Type B pancreatic cell (in vitro differentiated cells): Measurements from ENCODE around the gene ABI3BP. TPM values are rescaled to one million over a fixed set of nuclear protein-coding genes. Genes with fewer than 3 reads are reported as not detected.

Experiments used
- DNase-seq: peaks from one replicate; pipeline ENCODE4 v3.0.0; 2021; ENCODE audit warnings: mixed read lengths; ENCODE audit not compliant: unreplicated experiment; ENCODE audit errors: extremely low spot score
- H3K27ac Mint-ChIP-seq: 2 replicates; pipeline ENCODE4 v1.8.0; 2021; ENCODE audit warnings: mild to moderate bottlenecking, mixed read lengths
- H3K27me3 Mint-ChIP-seq: 2 replicates; pipeline ENCODE4 v1.8.0; 2021; ENCODE audit warnings: mixed read lengths
- H3K36me3 Mint-ChIP-seq: 2 replicates; pipeline ENCODE4 v1.8.0; 2021; ENCODE audit warnings: mixed read lengths
- H3K4me1 Mint-ChIP-seq: one replicate; pipeline ENCODE4 v1.8.0; 2021; ENCODE audit warnings: mixed read lengths; ENCODE audit not compliant: unreplicated experiment
- H3K4me3 Mint-ChIP-seq: 2 replicates; pipeline ENCODE4 v1.8.0; 2021; ENCODE audit warnings: mild to moderate bottlenecking, mixed read lengths
- H3K9me3 Mint-ChIP-seq: 2 replicates; pipeline ENCODE4 v1.8.0; 2021; ENCODE audit warnings: mixed read lengths
- long read RNA-seq: library from polyadenylated mRNA; unstranded; transcript quantifications from one replicate; pipeline ENCODE4 v2.0.0, GENCODE V29; 2020
- total RNA-seq: library from RNA; stranded (reverse); gene quantifications from 2 replicates; pipeline ENCODE4 v1.2.1, GENCODE V29; 2021; ENCODE audit warnings: low replicate concordance
- TF ChIP-seq, protein P1 (sequence below): fragments of 200-600 bp; sonication (generic); conservative IDR thresholded peaks from 2 replicates; pipeline ENCODE4 v1.5.0; 2021; ENCODE audit warnings: antibody characterized with exemption, mild to moderate bottlenecking

The ABI3BP gene, protein sequence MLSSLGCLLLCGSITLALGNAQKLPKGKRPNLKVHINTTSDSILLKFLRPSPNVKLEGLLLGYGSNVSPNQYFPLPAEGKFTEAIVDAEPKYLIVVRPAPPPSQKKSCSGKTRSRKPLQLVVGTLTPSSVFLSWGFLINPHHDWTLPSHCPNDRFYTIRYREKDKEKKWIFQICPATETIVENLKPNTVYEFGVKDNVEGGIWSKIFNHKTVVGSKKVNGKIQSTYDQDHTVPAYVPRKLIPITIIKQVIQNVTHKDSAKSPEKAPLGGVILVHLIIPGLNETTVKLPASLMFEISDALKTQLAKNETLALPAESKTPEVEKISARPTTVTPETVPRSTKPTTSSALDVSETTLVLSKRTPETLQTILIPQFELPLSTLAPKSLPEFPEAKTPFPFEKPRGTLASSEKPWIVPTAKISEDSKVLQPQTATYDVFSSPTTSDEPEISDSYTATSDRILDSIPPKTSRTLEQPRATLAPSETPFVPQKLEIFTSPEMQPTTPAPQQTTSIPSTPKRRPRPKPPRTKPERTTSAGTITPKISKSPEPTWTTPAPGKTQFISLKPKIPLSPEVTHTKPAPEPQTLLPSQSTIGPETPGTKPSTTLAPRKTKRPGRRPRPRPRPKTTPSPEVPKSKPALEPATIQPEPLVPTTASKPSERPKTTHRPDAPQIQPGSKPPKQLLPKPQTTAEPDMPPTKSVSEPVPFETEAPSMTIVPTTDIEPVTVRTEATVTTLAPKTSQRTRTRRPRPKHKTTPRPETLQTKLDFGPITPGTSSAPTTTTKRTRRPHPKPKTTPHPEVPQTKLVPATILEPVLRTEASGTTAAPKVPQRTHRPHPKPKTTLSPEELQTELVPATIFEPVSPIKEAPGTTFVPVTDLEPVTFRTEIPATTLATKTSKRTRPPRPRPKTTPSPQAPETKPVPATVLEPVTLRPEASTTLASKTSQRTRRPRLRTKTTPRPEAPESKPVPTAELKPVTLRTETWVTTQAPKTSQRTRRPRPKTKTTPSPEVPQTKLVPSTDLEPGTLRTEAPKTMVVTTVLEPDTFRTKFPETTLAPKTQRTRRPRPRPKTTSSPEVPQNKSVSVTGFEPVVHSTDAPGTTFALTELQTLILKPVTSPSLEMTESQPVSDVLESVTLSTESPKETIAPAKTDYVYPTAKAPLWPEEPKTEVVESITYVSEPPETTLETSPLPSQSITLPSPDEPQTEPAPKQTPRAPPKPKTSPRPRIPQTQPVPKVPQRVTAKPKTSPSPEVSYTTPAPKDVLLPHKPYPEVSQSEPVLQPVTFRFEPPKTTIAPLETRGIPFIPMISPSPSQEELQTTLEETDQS (N-terminal part only)
- 5.0 and 7.3 TPM in 2 replicates for total RNA-seq
- long read RNA-seq, partial matches to known transcripts: 1 of 1 reads
- long read RNA-seq, other reads (novel, unspliced or antisense): 0 of 1 reads

DNA sequence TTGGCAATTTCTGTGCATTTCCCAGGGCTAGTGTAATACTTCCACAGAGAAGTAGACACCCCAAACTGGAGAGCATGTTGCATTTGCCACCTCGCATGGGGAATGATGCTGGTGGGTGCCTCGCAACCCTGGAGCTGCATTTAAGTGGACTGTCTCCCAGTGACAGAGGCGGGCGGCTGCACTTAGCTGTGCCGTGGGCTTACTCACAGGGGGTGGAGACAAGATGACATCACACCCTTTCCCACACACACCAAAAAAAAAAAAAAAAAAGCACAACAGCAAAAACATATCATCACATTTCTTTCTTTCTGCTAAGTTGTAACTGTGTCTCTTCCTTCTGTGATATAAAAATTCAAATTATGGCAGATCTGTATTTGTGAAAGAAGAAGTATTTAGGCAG, at the start of gene ABI3BP:
TSS of gene ABI3BP (minus strand) at position 113 of the 400 bp plus-strand sequence. CDS start at position 76, 37 bp downstream.
- Mint-ChIP-seq H3K4me3 (peak within 1 kb of the TSS; percentile 48), H3K36me3 (no peaks in the 10 kb centered on the region), H3K27me3 (peaks cover 2% of the 10 kb centered on the region), H3K27ac (no peak within 1 kb of the TSS), H3K4me1 (peaks cover 9% of the 10 kb centered on the region), H3K9me3 (no peaks in the 10 kb centered on the region)
- no peak for DNase-seq
- TF ChIP-seq, protein P1, sequence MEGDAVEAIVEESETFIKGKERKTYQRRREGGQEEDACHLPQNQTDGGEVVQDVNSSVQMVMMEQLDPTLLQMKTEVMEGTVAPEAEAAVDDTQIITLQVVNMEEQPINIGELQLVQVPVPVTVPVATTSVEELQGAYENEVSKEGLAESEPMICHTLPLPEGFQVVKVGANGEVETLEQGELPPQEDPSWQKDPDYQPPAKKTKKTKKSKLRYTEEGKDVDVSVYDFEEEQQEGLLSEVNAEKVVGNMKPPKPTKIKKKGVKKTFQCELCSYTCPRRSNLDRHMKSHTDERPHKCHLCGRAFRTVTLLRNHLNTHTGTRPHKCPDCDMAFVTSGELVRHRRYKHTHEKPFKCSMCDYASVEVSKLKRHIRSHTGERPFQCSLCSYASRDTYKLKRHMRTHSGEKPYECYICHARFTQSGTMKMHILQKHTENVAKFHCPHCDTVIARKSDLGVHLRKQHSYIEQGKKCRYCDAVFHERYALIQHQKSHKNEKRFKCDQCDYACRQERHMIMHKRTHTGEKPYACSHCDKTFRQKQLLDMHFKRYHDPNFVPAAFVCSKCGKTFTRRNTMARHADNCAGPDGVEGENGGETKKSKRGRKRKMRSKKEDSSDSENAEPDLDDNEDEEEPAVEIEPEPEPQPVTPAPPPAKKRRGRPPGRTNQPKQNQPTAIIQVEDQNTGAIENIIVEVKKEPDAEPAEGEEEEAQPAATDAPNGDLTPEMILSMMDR: no peak

GRCh38 chr3:101039285-101039684, 46.1 kb upstream of the ABI3BP start:
- Mint-ChIP-seq H3K27ac (no peak overlapping the region), H3K36me3 (no peaks in the 10 kb centered on the region), H3K4me1 (peaks cover 11% of the 10 kb centered on the region), H3K4me3 (no peak overlapping the region), H3K9me3 (peaks cover 4% of the 10 kb centered on the region), H3K27me3 (no peaks in the 10 kb centered on the region)
- no peak for DNase-seq
- TF ChIP-seq, protein P1: no peak

DNA sequence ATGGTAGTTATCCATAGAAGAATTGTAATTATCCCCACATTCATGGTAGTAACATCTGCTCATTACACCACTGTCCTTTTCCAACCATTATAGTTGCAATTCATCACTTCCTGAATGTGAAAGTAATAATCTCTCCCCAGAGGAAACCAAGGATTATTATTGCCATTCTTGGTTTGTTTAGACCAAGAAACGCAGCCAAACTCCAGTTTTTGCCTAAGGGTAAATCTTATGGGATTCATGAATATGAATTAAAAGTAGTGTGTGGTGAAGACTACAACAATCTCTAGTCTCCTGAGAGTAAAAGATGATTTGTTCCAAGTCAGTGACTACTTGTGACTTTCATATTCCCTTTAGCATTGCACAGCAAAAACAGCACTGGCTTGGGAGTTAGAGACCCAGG, 45.7 kb upstream of the ABI3BP start:
- no peak overlapping the region for H3K27ac Mint-ChIP-seq
- H3K27me3 Mint-ChIP-seq: no peaks in the 10 kb centered on the region
- TF ChIP-seq, protein P1: no peak
- peaks cover 11% of the 10 kb centered on the region for H3K4me1 Mint-ChIP-seq
- peaks cover 4% of the 10 kb centered on the region for H3K9me3 Mint-ChIP-seq
- H3K36me3 Mint-ChIP-seq: no peaks in the 10 kb centered on the region
- no peak for DNase-seq
- H3K4me3 Mint-ChIP-seq: no peak overlapping the region

DNA sequence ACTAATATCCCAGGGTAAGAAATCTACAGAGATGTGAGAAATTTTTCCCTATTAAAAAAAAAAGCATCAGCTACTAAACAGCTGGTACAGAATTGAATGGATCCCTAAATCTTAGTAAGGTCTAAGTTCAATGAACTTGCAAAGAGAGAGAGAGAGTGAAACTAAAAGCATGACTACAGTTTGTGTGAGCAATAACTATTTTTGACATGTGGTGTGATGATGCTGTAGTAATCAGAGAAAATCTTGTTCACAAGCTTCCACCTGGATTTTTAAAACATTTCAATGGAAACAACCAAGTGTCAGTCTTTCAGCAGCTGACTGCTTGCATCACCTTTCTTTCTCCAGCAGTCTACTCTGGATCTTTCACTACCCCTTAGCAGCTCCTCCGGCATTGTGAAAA, 45.2 kb upstream of the ABI3BP start:
- H3K27me3 Mint-ChIP-seq: no peaks in the 10 kb centered on the region
- TF ChIP-seq, protein P1: no peak
- DNase-seq: no peak
- peaks cover 4% of the 10 kb centered on the region for H3K9me3 Mint-ChIP-seq
- H3K36me3 Mint-ChIP-seq: no peaks in the 10 kb centered on the region
- H3K27ac Mint-ChIP-seq: no peak overlapping the region
- H3K4me1 Mint-ChIP-seq: peaks cover 11% of the 10 kb centered on the region
- no peak overlapping the region for H3K4me3 Mint-ChIP-seq

GRCh38 chr3:101037613-101038012, 44.4 kb upstream of the ABI3BP start:
- no peaks in the 10 kb centered on the region for H3K27me3 Mint-ChIP-seq
- H3K27ac Mint-ChIP-seq: no peak overlapping the region
- H3K4me1 Mint-ChIP-seq: peaks cover 11% of the 10 kb centered on the region
- no peak for DNase-seq
- peaks cover 4% of the 10 kb centered on the region for H3K9me3 Mint-ChIP-seq
- TF ChIP-seq, protein P1: no peak
- no peak overlapping the region for H3K4me3 Mint-ChIP-seq
- H3K36me3 Mint-ChIP-seq: no peaks in the 10 kb centered on the region
